Sigmoid colon (tissue), 7 donors: ENCODE data around the gene GMEB2. TPM values are rescaled to one million over a fixed set of nuclear protein-coding genes. Genes with fewer than 3 reads are reported as not detected.

Experiments used
- DNase-seq: peaks from one replicate; pipeline ENCODE4 v3.0.0-alpha.2; 2019
- H3K27ac ChIP-seq, 4 donors: fragments of 200-600 bp; sonication (generic); one replicate each; pipeline ENCODE4 v1.5.1; 2016 to 2019; ENCODE audit warnings: mild to moderate bottlenecking in 1 of 4
- H3K27me3 ChIP-seq, 3 donors: fragments of 200-600 bp; sonication (generic); one replicate each; pipeline ENCODE4 v1.5.1; 2019; ENCODE audit warnings: mild to moderate bottlenecking in 1 of 3
- H3K36me3 ChIP-seq, 4 donors: fragments of 200-600 bp; sonication (generic); one replicate each; pipeline ENCODE4 v1.5.1; 2016 to 2019
- H3K4me1 ChIP-seq, 4 donors: fragments of 200-600 bp; sonication (generic); one replicate each; pipeline ENCODE4 v1.5.1; 2017 to 2019
- H3K4me3 ChIP-seq, 4 donors: fragments of 200-600 bp; sonication (generic); one replicate each; pipeline ENCODE4 v1.5.1; 2017 to 2019; ENCODE audit warnings: mild to moderate bottlenecking in 2 of 4, moderate library complexity in 1 of 4
- H3K9me3 ChIP-seq, 4 donors: fragments of 200-600 bp in 3 of 4; sonication (generic) in 3 of 4; one replicate each; pipeline versions ENCODE4 v1.5.1 to v1.6.1; 2013 to 2019
- EP300 ChIP-seq, 4 donors: sonication (generic); formaldehyde crosslinking; IDR thresholded peaks; one replicate each; pipeline ENCODE4 v1.6.1; 2017; ENCODE audit warnings: antibody characterized with exemption in 4 of 4
- POLR2A ChIP-seq, 2 donors: fragments of 450-650 bp; IDR thresholded peaks; one replicate each; pipeline ENCODE4 v1.6.1; 2016; ENCODE audit warnings: antibody characterized with exemption in 2 of 2, mild to moderate bottlenecking in 2 of 2, moderate library complexity in 2 of 2
- POLR2AphosphoS5 ChIP-seq, 4 donors: sonication (generic); formaldehyde crosslinking; IDR thresholded peaks; one replicate each; pipeline ENCODE4 v1.6.1; 2017; ENCODE audit warnings: antibody characterized with exemption in 4 of 4
- WGBS, 2 donors: extraction: QIAGEN DNeasy Blood & Tissue Kit; methylation state at CpG; one replicate each; pipeline ENCODE4 v1.1.7; 2013; 5-methylcytosine and 5-hydroxymethylcytosine counted together
- intact Hi-C: fragments of 100-400 bp; cut with DNase I; formaldehyde crosslinking; loops from one replicate; pipeline ENCODE4 v1.15.1; 2023
- polyA plus RNA-seq, 3 donors: library from polyadenylated mRNA; stranded (reverse); fragments of 200-250 nt; gene quantifications; one replicate each; pipeline ENCODE4 v1.2.3, GENCODE V29; 2013
- total RNA-seq, 4 donors: library from RNA; depleted of rRNA; stranded (reverse); fragments of >200 nt; gene quantifications; one replicate each; pipeline ENCODE4 v1.1.0, GENCODE V29; 2016
- TF ChIP-seq, protein P1 (sequence below), 4 experiments: fragments of 450-650 bp in 3 of 4; fragments of 200-600 bp in 1 of 4; IDR thresholded peaks; one replicate each; pipeline ENCODE4 v1.5.1; 2016 to 2019; ENCODE audit warnings: antibody characterized with exemption in 4 of 4, mild to moderate bottlenecking in 3 of 4, moderate library complexity in 2 of 4
- donor health status: healthy with polysubstance abuse.
- donor health status: Bipolar disorder and iron deficiency.
- donor health status: healthy.

Gene GMEB2
- total and polyA plus RNA-seq, 7 donors = 6.0 to 15.1 (median 7.9) TPM

DNA sequence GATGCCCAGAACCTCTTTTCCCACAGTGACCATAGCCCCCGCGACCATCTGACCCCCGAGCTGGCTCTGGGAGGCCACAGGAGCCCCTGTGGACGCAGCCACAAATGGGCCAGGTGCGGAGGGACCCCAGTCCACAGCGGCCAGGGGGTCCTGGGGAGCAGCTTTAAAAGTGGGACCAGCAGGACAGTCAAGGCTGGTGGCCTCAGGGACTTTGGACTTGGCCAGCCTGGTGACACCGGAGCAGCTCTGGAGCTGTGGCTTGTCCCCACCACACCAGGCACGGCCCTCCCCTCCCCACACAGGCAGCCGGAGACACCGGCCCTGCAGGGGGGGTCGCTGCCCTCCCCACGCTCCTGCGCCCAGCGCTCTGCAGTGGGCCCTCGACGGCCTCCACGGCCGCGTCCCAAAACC is 69.4 kb downstream of the GMEB2 start:
- Histone ChIP-seq H3K36me3 (peaks cover 22 to 41% (median 32%) of the 10 kb centered on the region in 4 donors), H3K4me3 (no peak overlapping the region), H3K27ac (no peak overlapping the region), H3K4me1 (peaks cover 0 to 14% (median 11%) of the 10 kb centered on the region in 4 donors), H3K9me3 (no peaks in the 10 kb centered on the region), H3K27me3 (peaks cover 7 to 31% (median 19%) of the 10 kb centered on the region in 3 donors)
- intact Hi-C loops = no loop called here
- DNase-seq = no peak
- TF ChIP-seq EP300 (IDR thresholded peaks at IDR 0.05) (no peak), POLR2A (IDR thresholded peaks at IDR 0.05) (no peak), POLR2AphosphoS5 (IDR thresholded peaks at IDR 0.05) (no peak)
- TF ChIP-seq, protein P1, sequence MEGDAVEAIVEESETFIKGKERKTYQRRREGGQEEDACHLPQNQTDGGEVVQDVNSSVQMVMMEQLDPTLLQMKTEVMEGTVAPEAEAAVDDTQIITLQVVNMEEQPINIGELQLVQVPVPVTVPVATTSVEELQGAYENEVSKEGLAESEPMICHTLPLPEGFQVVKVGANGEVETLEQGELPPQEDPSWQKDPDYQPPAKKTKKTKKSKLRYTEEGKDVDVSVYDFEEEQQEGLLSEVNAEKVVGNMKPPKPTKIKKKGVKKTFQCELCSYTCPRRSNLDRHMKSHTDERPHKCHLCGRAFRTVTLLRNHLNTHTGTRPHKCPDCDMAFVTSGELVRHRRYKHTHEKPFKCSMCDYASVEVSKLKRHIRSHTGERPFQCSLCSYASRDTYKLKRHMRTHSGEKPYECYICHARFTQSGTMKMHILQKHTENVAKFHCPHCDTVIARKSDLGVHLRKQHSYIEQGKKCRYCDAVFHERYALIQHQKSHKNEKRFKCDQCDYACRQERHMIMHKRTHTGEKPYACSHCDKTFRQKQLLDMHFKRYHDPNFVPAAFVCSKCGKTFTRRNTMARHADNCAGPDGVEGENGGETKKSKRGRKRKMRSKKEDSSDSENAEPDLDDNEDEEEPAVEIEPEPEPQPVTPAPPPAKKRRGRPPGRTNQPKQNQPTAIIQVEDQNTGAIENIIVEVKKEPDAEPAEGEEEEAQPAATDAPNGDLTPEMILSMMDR (IDR thresholded peaks at IDR 0.05) = no peak
- 93% methylated on average over 19 of the region's 19 CpGs for WGBS, 2 donors

- Histone ChIP-seq H3K4me1 (peaks cover 0 to 14% (median 11%) of the 10 kb centered on the region in 4 donors), H3K27ac (no peak overlapping the region), H3K9me3 (no peaks in the 10 kb centered on the region), H3K36me3 (peaks cover 18 to 36% (median 27%) of the 10 kb centered on the region in 4 donors), H3K4me3 (no peak overlapping the region), H3K27me3 (peaks cover 7 to 35% (median 21%) of the 10 kb centered on the region in 3 donors)
- intact Hi-C loops = no loop called here
- no peak for DNase-seq
- TF ChIP-seq POLR2A (IDR thresholded peaks at IDR 0.05) = no peak
- TF ChIP-seq, protein P1 (IDR thresholded peaks at IDR 0.05) = no peak
- no peak for TF ChIP-seq EP300 (IDR thresholded peaks at IDR 0.05)
- TF ChIP-seq POLR2AphosphoS5 (IDR thresholded peaks at IDR 0.05) = no peak
- WGBS, 2 donors = 83 to 85% methylated on average over 23 of the region's 23 CpGs
These were observed 69.9 kb downstream of the GMEB2 start for GRCh38 chr20:63556873-63557478.

DNA sequence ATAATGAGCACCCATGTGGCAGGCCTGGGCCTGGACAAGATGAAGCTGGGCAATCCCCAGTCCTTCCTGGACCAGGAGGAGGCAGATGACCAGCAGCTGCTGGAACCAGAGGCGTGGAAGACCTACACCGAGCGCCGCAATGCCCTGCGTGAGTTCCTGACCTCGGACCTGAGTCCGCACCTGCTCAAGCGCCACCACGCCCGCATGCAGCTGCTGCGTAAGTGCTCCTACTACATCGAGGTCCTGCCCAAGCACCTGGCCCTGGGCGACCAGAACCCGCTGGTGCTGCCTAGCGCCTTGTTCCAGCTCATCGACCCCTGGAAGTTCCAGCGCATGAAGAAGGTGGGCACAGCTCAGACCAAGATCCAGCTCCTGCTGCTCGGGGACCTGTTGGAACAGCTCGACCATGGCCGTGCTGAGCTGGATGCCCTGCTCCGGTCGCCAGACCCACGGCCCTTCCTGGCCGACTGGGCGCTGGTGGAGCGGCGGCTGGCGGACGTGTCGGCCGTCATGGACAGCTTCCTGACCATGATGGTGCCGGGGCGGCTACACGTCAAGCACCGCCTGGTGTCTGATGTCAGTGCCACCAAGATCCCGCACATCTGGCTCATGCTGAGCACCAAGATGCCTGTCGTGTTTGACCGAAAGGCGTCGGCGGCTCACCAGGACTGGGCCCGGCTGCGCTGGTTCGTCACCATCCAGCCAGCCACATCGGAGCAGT is 71.1 kb downstream of the GMEB2 start:
- no peak for DNase-seq
- intact Hi-C loops = no loop called here
- Histone ChIP-seq H3K4me3 (no peak overlapping the region), H3K27me3 (peaks cover 10 to 38% (median 24%) of the 10 kb centered on the region in 3 donors), H3K9me3 (no peaks in the 10 kb centered on the region), H3K27ac (no peak overlapping the region), H3K36me3 (peaks cover 11 to 24% (median 16%) of the 10 kb centered on the region in 4 donors), H3K4me1 (peaks cover 0 to 14% (median 11%) of the 10 kb centered on the region in 4 donors)
- 80 to 91% methylated on average over 45 of the region's 45 CpGs for WGBS, 2 donors
- TF ChIP-seq, protein P1 (IDR thresholded peaks at IDR 0.05) = no peak
- no peak for TF ChIP-seq POLR2AphosphoS5 (IDR thresholded peaks at IDR 0.05)
- no peak for TF ChIP-seq POLR2A (IDR thresholded peaks at IDR 0.05)
- TF ChIP-seq EP300 (IDR thresholded peaks at IDR 0.05) = no peak

GRCh38 chr20:63554361-63555278 is 72.3 kb downstream of the GMEB2 start:
- peaks cover 10 to 50% (median 34%) of the 10 kb centered on the region in 3 donors for H3K27me3 ChIP-seq
- no peak overlapping the region for H3K27ac ChIP-seq
- no peaks in the 10 kb centered on the region for H3K9me3 ChIP-seq
- intact Hi-C loops = no loop called here
- H3K4me3 ChIP-seq = peak overlapping the region in 3 of 4 donors; percentile 45 to 55 (median 47)
- peaks cover 0 to 12% (median 5%) of the 10 kb centered on the region in 4 donors for H3K36me3 ChIP-seq
- WGBS, 2 donors = 60 to 66% methylated on average over 38 of the region's 38 CpGs
- H3K4me1 ChIP-seq = peaks cover 0 to 14% (median 11%) of the 10 kb centered on the region in 4 donors
- DNase-seq = no peak
- TF ChIP-seq, protein P1 (IDR thresholded peaks at IDR 0.05) = no peak
- no peak for TF ChIP-seq EP300 (IDR thresholded peaks at IDR 0.05)
- no peak for TF ChIP-seq POLR2AphosphoS5 (IDR thresholded peaks at IDR 0.05)
- no peak for TF ChIP-seq POLR2A (IDR thresholded peaks at IDR 0.05)
